ENCODE measurements around the gene PRKAG2.

The PRKAG2 gene

DNA sequence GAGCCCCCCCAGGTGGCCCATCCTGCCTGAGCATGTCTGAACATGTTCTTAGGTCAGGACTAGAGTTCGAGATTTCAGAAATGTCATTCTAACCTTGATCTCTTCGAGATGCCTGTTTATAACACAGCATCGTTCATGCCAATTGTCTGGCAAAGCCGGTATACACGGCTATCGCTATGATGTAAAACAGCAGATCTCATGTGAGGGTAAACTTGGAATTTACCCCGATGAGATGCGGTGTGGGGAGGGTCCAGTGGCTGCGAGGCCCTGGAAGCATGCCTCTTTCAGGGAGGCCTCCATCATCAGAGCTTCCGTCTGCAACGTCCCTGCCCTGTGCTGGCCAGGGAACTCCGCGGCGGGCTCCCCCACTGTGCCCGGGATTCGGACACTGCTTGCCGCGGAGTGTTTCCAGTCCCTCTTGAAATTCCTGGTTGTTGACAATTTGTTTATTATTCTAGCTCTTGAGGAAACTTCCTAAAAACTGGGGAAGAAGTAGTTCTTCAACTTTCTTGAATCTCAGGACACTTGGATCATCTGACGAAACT, 188.6 kb downstream of the PRKAG2 start:
- no peak for TF ChIP-seq Cebpa-rat (IDR thresholded peaks at IDR 0.05)
- Histone ChIP-seq H3K4me3 (no peak overlapping the region), H3K4me1 (peaks cover 27 to 51% (median 42%) of the 10 kb centered on the region in 10 experiments), H4K20me1 (peaks cover 0 to 7% (median 0%) of the 10 kb centered on the region in 11 experiments; a peak in 4 of 22 replicates), H3K9me3 (replicated peaks in 1 of 11) (no peaks in the 10 kb centered on the region), H3K27me3 (peaks cover 0 to 10% (median 0%) of the 10 kb centered on the region in 11 experiments; a peak in 5 of 22 replicates), H3K36me3 (no peaks in the 10 kb centered on the region), H3K27ac (peak overlapping the region in 1 of 11 experiments; percentile 14; a peak in 1 of 22 replicates), H3K4me2 (peak overlapping the region in 8 of 11 experiments; percentile 15 to 69 (median 48); a peak in 15 of 22 replicates), H3K9ac (no peak overlapping the region)

DNA sequence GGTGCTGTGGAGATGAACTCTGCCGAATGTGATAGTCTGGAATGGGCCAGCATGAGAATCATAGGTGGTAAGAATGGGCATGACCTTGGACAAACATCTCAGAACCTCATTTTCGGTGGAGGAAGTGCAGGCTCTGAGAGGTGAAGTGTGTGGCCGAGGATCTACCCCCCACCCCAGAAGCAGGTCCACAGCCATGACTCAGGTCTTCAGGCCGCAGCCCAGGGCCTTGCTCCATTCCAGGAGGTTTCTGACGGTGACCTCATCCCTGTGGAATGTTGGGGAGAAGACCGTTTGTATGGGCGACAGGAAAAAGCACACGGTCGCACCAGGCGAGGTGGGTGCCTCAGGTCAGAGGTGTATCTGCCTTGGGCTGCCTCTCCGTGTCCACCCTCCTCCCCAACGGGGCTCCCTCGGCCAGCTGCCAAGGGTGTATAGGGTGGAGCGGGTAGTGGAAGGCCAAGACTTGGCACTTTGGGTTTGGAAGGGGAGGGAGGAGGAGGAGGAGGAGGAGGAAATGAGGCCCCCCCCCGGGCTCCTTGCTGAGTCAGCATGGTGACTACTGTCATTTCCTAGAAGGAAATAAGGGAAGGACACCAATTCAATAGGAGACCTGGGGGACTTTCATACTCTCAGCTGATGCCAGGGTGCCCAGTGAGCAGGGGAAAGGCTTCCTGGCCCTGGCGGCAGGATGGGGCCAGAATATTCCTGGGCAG, 189.2 kb downstream of the PRKAG2 start:
- Histone ChIP-seq H3K27ac (peak overlapping the region in 3 of 11 experiments; percentile 14 to 19 (median 14); a peak in 1 of 22 replicates), H3K4me2 (peak overlapping the region in 8 of 11 experiments; percentile 15 to 69 (median 48); a peak in 15 of 22 replicates), H3K4me3 (no peak overlapping the region), H3K36me3 (no peaks in the 10 kb centered on the region), H3K9ac (no peak overlapping the region), H3K9me3 (replicated peaks in 1 of 11) (no peaks in the 10 kb centered on the region), H3K27me3 (peaks cover 0 to 10% (median 0%) of the 10 kb centered on the region in 11 experiments; a peak in 5 of 22 replicates), H4K20me1 (peaks cover 0 to 7% (median 0%) of the 10 kb centered on the region in 11 experiments; a peak in 4 of 22 replicates), H3K4me1 (peaks cover 25 to 51% (median 39%) of the 10 kb centered on the region in 10 experiments)
- no peak for TF ChIP-seq Cebpa-rat (IDR thresholded peaks at IDR 0.05)

DNA sequence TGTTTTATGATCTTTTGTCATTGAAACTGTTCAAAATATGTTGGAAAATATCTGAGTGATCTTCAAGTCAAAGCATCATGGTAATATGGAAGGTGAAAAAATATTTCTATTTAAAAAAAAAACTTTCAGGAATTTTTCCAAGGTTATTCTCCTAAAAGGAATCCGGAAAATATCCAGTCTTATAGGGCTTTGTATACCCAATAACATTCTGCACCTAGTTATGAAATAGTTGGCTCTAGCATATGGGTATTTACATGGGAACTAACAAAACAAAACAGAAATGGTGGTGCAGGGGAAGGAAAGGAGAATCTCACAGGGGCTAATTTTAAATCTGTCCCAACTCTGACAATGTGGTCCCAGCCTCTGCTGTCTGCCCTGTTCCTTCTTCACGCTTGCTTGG, 190.1 kb downstream of the PRKAG2 start:
- H3K9ac ChIP-seq = no peak overlapping the region
- no peak for TF ChIP-seq Cebpa-rat (IDR thresholded peaks at IDR 0.05)
- H3K36me3 ChIP-seq = no peaks in the 10 kb centered on the region
- H3K4me1 ChIP-seq = peaks cover 21 to 47% (median 36%) of the 10 kb centered on the region in 10 experiments
- no peak overlapping the region for H3K27ac ChIP-seq
- H3K4me2 ChIP-seq = 0 out of 22 replicates have a peak overlapping the region, but pooled peaks of 1 of the 11 experiments have one; percentile 66
- H3K4me3 ChIP-seq = no peak overlapping the region
- peaks cover 0 to 7% (median 0%) of the 10 kb centered on the region in 11 experiments; a peak in 3 of 22 replicates for H4K20me1 ChIP-seq
- H3K27me3 ChIP-seq = peaks cover 0 to 10% (median 0%) of the 10 kb centered on the region in 11 experiments; a peak in 5 of 22 replicates
- no peaks in the 10 kb centered on the region for H3K9me3 ChIP-seq (replicated peaks in 1 of 11)

DNA sequence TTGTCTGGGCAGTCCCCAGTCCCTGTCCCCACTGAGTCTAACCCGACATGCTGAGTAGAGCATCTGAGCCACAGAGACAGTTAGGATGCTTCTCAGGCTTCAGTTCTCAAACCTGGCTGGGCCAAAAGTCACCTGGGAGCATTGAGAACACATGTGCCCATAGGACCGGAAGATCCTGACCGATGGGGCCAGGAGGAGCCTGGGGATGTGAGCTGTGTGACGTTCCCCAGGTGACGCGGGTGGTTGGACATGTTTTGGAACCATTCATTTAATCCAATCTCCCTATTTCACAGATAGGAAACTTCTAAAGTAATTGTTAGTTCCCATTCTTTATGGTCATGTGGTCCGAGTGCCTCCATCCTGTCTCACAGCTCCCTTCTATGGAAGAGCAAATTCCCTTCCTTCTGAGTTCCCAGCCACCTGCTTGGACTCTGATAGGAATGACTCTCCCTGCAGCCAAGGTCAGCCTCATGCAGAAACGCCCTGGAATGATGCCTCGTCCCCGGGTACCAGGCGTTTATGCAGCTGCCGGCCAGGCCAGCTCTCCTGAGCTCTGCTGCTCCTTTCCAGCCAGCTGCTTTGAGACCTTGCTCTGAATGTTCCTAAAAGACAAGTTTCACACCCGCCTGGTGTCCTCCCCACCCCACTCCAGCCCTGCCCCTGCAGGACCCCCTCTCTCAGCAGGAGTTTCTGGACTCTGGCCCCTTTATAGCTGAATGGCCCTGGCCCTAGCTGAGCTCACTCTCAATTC, 190.7 kb downstream of the PRKAG2 start:
- no peak for TF ChIP-seq Cebpa-rat (IDR thresholded peaks at IDR 0.05)
- Histone ChIP-seq H3K4me3 (no peak overlapping the region), H4K20me1 (peaks cover 0 to 7% (median 0%) of the 10 kb centered on the region in 11 experiments; a peak in 3 of 22 replicates), H3K4me2 (no peak overlapping the region), H3K27ac (no peak overlapping the region), H3K36me3 (no peaks in the 10 kb centered on the region), H3K4me1 (peaks cover 21 to 47% (median 36%) of the 10 kb centered on the region in 10 experiments), H3K9ac (no peak overlapping the region), H3K9me3 (replicated peaks in 1 of 11) (no peaks in the 10 kb centered on the region), H3K27me3 (peaks cover 0 to 10% (median 0%) of the 10 kb centered on the region in 11 experiments; a peak in 5 of 22 replicates)

DNA sequence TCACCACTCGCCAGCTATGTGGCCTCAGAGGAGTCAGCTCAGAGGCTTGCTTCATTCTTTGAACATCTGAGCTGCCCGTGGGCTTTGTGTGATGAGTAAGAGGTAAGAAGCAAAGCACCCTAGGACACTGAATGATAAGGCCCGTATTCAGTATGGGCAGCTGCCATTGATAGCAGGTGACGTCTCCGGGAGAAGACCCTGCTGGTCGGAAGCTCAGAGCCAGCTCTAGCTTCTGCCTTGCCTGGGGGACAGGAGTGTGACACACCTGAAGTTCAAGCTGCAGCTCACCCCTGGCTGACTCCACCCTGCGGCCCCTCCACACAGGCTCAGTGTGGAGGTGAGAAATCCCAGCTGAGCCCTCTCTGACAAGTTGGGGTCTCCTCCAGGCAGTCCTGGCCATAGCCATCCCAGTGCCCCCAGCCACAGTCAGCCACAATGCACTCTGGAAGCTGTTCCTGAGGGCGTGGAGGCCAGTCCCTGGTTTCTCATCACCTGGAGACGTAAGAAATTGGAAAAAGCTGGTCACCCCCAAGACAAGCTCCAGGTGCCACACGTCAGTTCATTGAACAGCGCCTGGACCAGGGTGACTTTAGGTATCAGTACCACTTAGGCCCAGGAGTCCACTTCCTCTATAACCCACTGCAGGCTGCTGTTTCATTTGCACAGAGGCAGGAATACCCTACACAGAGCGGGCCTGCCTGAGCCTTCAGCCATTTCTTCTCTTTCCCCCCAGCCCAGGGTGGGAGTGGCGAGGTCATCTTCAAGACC, 192.3 kb downstream of the PRKAG2 start:
- Histone ChIP-seq H3K36me3 (no peaks in the 10 kb centered on the region), H3K4me2 (peak overlapping the region in 4 of 11 experiments; percentile 52 to 79 (median 64); a peak in 4 of 22 replicates), H3K4me3 (no peak overlapping the region), H3K27me3 (peaks cover 0 to 3% (median 0%) of the 10 kb centered on the region in 11 experiments; a peak in 4 of 22 replicates), H3K4me1 (peaks cover 20 to 49% (median 34%) of the 10 kb centered on the region in 10 experiments), H3K9ac (no peak overlapping the region), H3K9me3 (replicated peaks in 1 of 11) (no peaks in the 10 kb centered on the region), H4K20me1 (no peaks in the 10 kb centered on the region; a peak in 2 of 22 replicates), H3K27ac (no peak overlapping the region)
- TF ChIP-seq Cebpa-rat (IDR thresholded peaks at IDR 0.05) = no peak

DNA sequence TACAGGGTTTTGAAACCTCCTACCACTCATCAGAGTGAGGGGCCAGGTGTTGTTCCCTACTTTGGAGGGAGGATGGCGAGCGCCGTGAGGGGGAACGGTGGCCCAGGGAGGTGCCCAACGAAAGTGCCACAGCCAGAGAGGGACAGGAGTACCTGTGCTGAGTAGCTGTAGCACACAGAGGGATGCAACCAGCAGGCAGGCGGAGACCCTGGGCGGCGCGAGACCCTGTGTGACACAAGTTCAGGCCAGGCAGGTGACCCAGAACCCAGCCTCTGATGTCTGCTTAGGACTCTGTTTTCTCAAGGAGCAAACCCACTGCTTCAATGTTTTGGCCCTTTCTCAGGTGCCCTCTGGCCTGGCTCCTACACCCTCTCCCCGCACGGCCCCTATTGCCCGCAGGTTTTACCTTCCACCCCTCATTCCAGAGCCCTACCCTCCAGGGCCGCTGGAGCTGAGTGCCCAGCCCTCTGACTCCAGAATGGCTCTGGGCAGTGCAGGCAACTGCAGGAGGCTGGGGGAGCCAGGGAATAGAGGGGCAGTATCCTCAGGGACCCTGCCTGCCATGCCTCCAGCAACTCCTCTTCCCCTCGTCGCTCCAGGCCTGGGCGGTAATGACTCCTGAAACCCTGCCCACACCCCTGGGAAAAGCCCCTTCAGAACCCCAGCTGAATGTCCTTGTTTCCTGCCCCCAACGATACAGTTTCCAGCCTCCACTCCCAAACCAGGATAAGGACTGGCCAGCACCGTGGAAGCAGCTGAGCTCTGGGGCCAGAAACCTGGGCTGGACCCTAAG, 193.1 kb downstream of the PRKAG2 start:
- Histone ChIP-seq H3K27ac (peak overlapping the region in 4 of 11 experiments; percentile 32 to 54 (median 46); a peak in 5 of 22 replicates), H3K4me2 (peak overlapping the region in 5 of 11 experiments; percentile 52 to 79 (median 61); a peak in 10 of 22 replicates), H3K9me3 (replicated peaks in 1 of 11) (no peaks in the 10 kb centered on the region), H3K36me3 (no peaks in the 10 kb centered on the region), H3K9ac (peak overlapping the region in 1 of 11 experiments; percentile 1; a peak in 2 of 22 replicates), H3K4me3 (no peak overlapping the region), H3K27me3 (no peaks in the 10 kb centered on the region), H3K4me1 (peaks cover 22 to 53% (median 37%) of the 10 kb centered on the region in 10 experiments), H4K20me1 (no peaks in the 10 kb centered on the region; a peak in 2 of 22 replicates)
- no peak for TF ChIP-seq Cebpa-rat (IDR thresholded peaks at IDR 0.05)

DNA sequence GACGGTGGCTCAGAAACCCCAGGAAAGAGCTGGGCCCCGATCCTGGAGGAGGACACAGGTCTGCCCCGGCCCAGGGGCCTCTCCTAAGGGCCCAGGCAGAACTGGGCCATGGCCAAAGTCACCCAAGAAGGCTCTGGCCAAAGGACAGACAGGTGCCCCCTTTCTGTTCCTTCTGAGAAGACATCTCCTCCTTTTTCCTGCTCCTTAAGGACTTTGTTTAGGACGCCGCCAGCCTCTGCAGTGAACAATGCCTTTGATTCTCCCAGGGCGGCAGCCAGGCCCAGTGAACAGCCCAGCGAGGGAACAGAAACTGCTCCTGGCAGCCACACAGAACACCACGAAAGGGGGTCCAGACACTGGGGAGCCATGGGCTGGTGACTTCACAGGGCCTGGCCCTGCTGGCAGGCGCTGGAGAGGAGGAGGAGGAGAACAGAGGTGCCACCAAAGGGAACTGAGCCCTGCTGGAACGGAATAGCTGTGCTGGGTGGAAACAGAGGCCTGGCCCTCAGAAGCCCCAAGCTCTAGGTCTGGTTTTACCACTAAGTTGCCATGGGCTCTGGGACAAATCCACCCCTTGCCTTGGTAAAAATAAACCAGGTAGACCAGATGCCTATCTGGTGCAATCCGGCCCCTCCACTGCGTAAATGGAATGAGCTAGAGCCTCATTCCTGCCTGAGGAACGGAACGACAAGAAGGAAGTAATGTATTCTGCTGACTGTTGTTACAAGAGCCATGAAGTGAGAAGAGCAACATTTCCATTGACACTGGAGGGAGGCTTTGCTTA, 193.9 kb downstream of the PRKAG2 start:
- Histone ChIP-seq H3K9me3 (replicated peaks in 1 of 11) (no peaks in the 10 kb centered on the region), H4K20me1 (no peaks in the 10 kb centered on the region; a peak in 2 of 22 replicates), H3K27ac (peak overlapping the region in 4 of 11 experiments; percentile 32 to 54 (median 46); a peak in 7 of 22 replicates), H3K9ac (peak overlapping the region in 5 of 11 experiments; percentile 1 to 21 (median 3); a peak in 4 of 22 replicates), H3K36me3 (no peaks in the 10 kb centered on the region), H3K4me3 (no peak overlapping the region), H3K4me1 (peaks cover 29 to 56% (median 38%) of the 10 kb centered on the region in 10 experiments), H3K27me3 (no peaks in the 10 kb centered on the region), H3K4me2 (peak overlapping the region in 6 of 11 experiments; percentile 25 to 79 (median 60); a peak in 12 of 22 replicates)
- no peak for TF ChIP-seq Cebpa-rat (IDR thresholded peaks at IDR 0.05)

All from BLaER1 treated with 17β-estradiol and CSF1 and Interleukin-3, amounts not matched to agents 10 nM and 100 nM (cell line).